Measurements from ENCODE around the gene EIF4E1B.

DNA sequence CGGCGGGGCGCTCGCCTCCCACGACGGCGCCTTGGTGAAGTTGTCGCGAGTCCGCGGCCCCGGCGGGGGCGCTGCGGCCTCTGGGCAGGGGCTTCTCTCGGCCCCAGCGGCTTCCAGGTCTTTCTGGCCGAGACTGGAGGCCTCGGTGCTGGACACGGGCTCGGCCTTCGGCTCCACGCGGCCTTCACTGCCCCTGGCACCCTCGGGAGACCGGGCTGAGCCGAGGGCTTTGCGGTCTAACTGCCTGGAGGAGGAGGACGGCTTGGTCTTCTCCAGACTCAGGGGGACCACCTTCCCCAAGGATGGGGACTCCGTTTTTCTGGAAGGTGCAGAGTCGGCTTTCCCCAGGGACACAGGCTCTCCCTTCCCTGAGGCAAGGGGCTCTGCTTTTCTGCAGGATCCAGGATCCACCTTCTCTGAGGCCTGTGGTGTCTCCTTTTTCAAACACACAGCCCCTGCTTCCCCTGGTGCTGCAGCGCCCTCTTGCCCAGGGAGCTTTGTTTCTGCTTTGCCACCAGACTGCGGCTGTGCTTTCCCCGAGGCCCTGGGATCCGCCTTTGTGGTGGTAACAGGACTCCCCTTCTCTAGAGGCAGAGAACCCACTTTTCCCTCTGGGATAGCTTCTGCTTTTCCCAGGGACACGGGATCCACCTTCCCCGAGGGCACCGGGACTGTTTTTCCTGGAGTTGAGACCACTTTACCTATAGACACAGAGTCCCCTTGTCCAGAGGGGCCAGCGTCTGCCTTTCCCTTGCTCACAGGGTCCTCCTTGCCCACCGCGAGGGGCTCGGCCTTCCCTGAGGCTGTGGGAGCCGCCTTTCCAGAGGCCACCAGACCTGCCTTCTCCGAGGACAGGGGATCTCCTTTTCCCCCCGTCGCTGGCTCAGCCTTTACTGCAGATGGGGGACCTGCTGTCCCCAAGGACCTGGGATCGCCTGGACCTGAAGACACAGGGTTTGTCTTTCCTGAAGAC is 32.8 kb upstream of the EIF4E1B start:
- TF ChIP-seq, protein P1, sequence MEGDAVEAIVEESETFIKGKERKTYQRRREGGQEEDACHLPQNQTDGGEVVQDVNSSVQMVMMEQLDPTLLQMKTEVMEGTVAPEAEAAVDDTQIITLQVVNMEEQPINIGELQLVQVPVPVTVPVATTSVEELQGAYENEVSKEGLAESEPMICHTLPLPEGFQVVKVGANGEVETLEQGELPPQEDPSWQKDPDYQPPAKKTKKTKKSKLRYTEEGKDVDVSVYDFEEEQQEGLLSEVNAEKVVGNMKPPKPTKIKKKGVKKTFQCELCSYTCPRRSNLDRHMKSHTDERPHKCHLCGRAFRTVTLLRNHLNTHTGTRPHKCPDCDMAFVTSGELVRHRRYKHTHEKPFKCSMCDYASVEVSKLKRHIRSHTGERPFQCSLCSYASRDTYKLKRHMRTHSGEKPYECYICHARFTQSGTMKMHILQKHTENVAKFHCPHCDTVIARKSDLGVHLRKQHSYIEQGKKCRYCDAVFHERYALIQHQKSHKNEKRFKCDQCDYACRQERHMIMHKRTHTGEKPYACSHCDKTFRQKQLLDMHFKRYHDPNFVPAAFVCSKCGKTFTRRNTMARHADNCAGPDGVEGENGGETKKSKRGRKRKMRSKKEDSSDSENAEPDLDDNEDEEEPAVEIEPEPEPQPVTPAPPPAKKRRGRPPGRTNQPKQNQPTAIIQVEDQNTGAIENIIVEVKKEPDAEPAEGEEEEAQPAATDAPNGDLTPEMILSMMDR (IDR thresholded peaks at IDR 0.05), result no peak
- no peak for TF ChIP-seq POLR2A (IDR thresholded peaks at IDR 0.05)
